Stimulated activated naive CD8-positive, alpha-beta T cell treated with anti-CD3 and anti-CD28 coated beads, Interleukin-15, Interleukin-2, amounts not matched to agents 100 U/mL and 50 U/mL, for 24 hours (primary cell): ENCODE measurements around the gene PROS1.
"Not testable (repeated sequence)": the region's sequence is repeated elsewhere in the genome, so short reads cannot be mapped to it uniquely, and the experiment has no call there.

Source experiments
- ATAC-seq: fragments of 150-1000 bp; cut with Tn5 transposase; one replicate; pipeline ENCODE4 v1.10.0; 2021
- DNase-seq: peaks from one replicate; pipeline ENCODE4 v3.0.0; 2021

Gene PROS1

GRCh38 chr3:93873412-93873811, 100.3 kb downstream of the PROS1 start:
- not testable (repeated sequence) for ATAC-seq, DNase-seq

- ATAC-seq (no peak), DNase-seq (no peak)
Measured at GRCh38 chr3:93867425-93867824, 106.3 kb downstream of the PROS1 start.

GRCh38 chr3:93861017-93861416, 112.7 kb downstream of the PROS1 start:
- ATAC-seq (no peak), DNase-seq (no peak)

GRCh38 chr3:93855401-93855800, 118.3 kb downstream of the PROS1 start:
- no peak for ATAC-seq

GRCh38 chr3:93852228-93852627, 121.5 kb downstream of the PROS1 start:
- DNase-seq: not testable (repeated sequence)

More at GRCh38 chr3:93855401-93855800, 118.3 kb downstream of the PROS1 start:
- no peak for DNase-seq

GRCh38 chr3:93843981-93844380, 129.7 kb downstream of the PROS1 start:
- DNase-seq (no peak), ATAC-seq (no peak)

More at GRCh38 chr3:93852228-93852627, 121.5 kb downstream of the PROS1 start:
- ATAC-seq: not testable (repeated sequence)

- not testable (repeated sequence) for ATAC-seq, DNase-seq
Measured at GRCh38 chr3:93839193-93839592, 134.5 kb downstream of the PROS1 start.
